ENCODE data around the gene KMT5C.

Gene KMT5C

GRCh38 chr19:55308281-55308680, 31.4 kb upstream of the KMT5C start:
- no peak overlapping the region for H3K4me3 ChIP-seq (ENCODE audit: low read depth, low read length)
- TF ChIP-seq MAX (IDR thresholded peaks at IDR 0.05; ENCODE audit: low read depth, low read length), result no peak
- no peak for TF ChIP-seq MYC (IDR thresholded peaks at IDR 0.05; ENCODE audit: low read depth, low read length)
- TF ChIP-seq CTCF (IDR thresholded peaks at IDR 0.05; ENCODE audit: low read depth, low read length), result no peak
- no peak for TF ChIP-seq POLR2A (IDR thresholded peaks at IDR 0.05; ENCODE audit: extremely low read depth, insufficient read length)
- no peak for DNase-seq (ENCODE audit: low read depth)

- TF ChIP-seq MAX (IDR thresholded peaks at IDR 0.05; ENCODE audit: low read depth, low read length), result no peak
- no peak for TF ChIP-seq CTCF (IDR thresholded peaks at IDR 0.05; ENCODE audit: low read depth, low read length)
- TF ChIP-seq MYC (IDR thresholded peaks at IDR 0.05; ENCODE audit: low read depth, low read length), result no peak
- no peak for TF ChIP-seq POLR2A (IDR thresholded peaks at IDR 0.05; ENCODE audit: extremely low read depth, insufficient read length)
- no peak overlapping the region for H3K4me3 ChIP-seq (ENCODE audit: low read depth, low read length)
- no peak for DNase-seq (ENCODE audit: low read depth)
Measured at GRCh38 chr19:55309448-55309847, 30.2 kb upstream of the KMT5C start.

- no peak overlapping the region for H3K4me3 ChIP-seq (ENCODE audit: low read depth, low read length)
- no peak for DNase-seq (ENCODE audit: low read depth)
- TF ChIP-seq MAX (IDR thresholded peaks at IDR 0.05; ENCODE audit: low read depth, low read length), result no peak
- no peak for TF ChIP-seq POLR2A (IDR thresholded peaks at IDR 0.05; ENCODE audit: extremely low read depth, insufficient read length)
- TF ChIP-seq MYC (IDR thresholded peaks at IDR 0.05; ENCODE audit: low read depth, low read length), result no peak
- TF ChIP-seq CTCF (IDR thresholded peaks at IDR 0.05; ENCODE audit: low read depth, low read length), result no peak
Measured at GRCh38 chr19:55310498-55310897, 29.2 kb upstream of the KMT5C start.

GRCh38 chr19:55311397-55311796, 28.3 kb upstream of the KMT5C start:
- DNase-seq (ENCODE audit: low read depth), result no peak
- H3K4me3 ChIP-seq (ENCODE audit: low read depth, low read length), result no peak overlapping the region
- TF ChIP-seq MAX (IDR thresholded peaks at IDR 0.05; ENCODE audit: low read depth, low read length) (no peak), MYC (IDR thresholded peaks at IDR 0.05; ENCODE audit: low read depth, low read length) (no peak), POLR2A (IDR thresholded peaks at IDR 0.05; ENCODE audit: extremely low read depth, insufficient read length) (no peak), CTCF (IDR thresholded peaks at IDR 0.05; ENCODE audit: low read depth, low read length) (no peak)

GRCh38 chr19:55311797-55312196, 27.9 kb upstream of the KMT5C start:
- no peak overlapping the region for H3K4me3 ChIP-seq (ENCODE audit: low read depth, low read length)
- no peak for TF ChIP-seq CTCF (IDR thresholded peaks at IDR 0.05; ENCODE audit: low read depth, low read length)
- TF ChIP-seq MAX (IDR thresholded peaks at IDR 0.05; ENCODE audit: low read depth, low read length), result no peak
- no peak for TF ChIP-seq MYC (IDR thresholded peaks at IDR 0.05; ENCODE audit: low read depth, low read length)
- TF ChIP-seq POLR2A (IDR thresholded peaks at IDR 0.05; ENCODE audit: extremely low read depth, insufficient read length), result no peak
- no peak for DNase-seq (ENCODE audit: low read depth)
